ENCODE measurements around the gene NTM.

The NTM gene

DNA sequence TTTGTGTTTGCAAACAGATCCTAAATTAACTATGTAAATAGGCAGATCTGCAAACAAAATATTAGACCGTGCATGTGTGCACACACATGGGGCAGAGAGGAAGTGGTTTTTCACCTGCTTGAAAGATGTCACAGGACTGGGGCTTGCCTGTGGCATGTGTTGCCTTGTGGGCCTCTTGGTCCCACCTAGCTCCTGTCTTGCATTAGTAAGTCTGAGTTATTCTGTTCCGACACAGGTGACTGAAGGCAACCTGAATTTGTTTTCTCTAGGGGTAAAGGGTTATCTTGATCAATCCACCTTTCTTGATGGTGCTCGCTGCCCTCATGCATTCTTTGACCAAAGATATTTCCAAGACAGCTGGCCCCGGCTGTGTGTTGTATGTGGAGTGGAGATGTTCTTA is 667.5 kb downstream of the NTM start:
- Mint-ChIP-seq H3K4me3 (no peak overlapping the region), H3K9me3 (peaks cover 6% of the 10 kb centered on the region), H3K4me1 (no peaks in the 10 kb centered on the region)

GRCh38 chr11:132039521-132039920 is 669.1 kb downstream of the NTM start:
- no peaks in the 10 kb centered on the region for H3K4me1 Mint-ChIP-seq
- no peak overlapping the region for H3K27ac Mint-ChIP-seq
- peaks cover 6% of the 10 kb centered on the region for H3K9me3 Mint-ChIP-seq
- H3K4me3 Mint-ChIP-seq = no peak overlapping the region
- no peak for ATAC-seq
- H3K36me3 Mint-ChIP-seq = no peaks in the 10 kb centered on the region
- DNase-seq (ENCODE audit: low spot score in 2 of 2) = no peak

More for the DNA sequence above, 667.5 kb downstream of the NTM start:
- ATAC-seq (no peak), DNase-seq (ENCODE audit: low spot score in 2 of 2) (no peak)
- Mint-ChIP-seq H3K27ac (no peak overlapping the region), H3K36me3 (no peaks in the 10 kb centered on the region)

- DNase-seq (ENCODE audit: low spot score in 2 of 2) = no peak
- peaks cover 3% of the 10 kb centered on the region for H3K9me3 Mint-ChIP-seq
- no peaks in the 10 kb centered on the region for H3K36me3 Mint-ChIP-seq
- no peak for ATAC-seq
- H3K4me1 Mint-ChIP-seq = no peaks in the 10 kb centered on the region
- no peak overlapping the region for H3K27ac Mint-ChIP-seq
- H3K4me3 Mint-ChIP-seq = no peak overlapping the region
These were observed 671.9 kb downstream of the NTM start for GRCh38 chr11:132042296-132042695.

GRCh38 chr11:132043714-132044113 is 673.3 kb downstream of the NTM start:
- Mint-ChIP-seq H3K9me3 (peaks cover 2% of the 10 kb centered on the region), H3K4me1 (no peaks in the 10 kb centered on the region), H3K36me3 (no peaks in the 10 kb centered on the region), H3K27ac (no peak overlapping the region), H3K4me3 (no peak overlapping the region)
- ATAC-seq = no peak
- DNase-seq (ENCODE audit: low spot score in 2 of 2) = no peak

DNA sequence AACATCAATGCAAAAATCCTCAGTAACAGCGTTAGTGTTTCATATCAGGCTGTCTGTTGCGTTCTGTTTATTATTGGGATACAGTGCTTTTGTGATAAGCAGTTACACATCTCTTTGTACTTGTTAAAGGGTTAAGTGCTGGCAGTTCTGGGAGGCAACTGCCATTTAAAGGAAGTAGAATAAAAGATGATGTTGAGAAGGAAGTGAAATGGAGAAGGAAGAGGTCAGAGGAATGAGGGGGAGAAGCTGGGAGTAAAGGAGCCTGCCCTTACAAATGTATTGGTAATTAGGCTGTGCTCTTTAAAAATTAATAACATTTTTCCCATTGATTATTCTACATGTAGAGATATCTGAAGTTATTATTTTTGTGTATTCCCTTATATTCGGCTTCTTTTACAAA is 674.7 kb downstream of the NTM start:
- Mint-ChIP-seq H3K27ac (no peak overlapping the region), H3K9me3 (peaks cover 2% of the 10 kb centered on the region), H3K36me3 (no peaks in the 10 kb centered on the region), H3K4me1 (no peaks in the 10 kb centered on the region), H3K4me3 (no peak overlapping the region)
- ATAC-seq = no peak
- DNase-seq (ENCODE audit: low spot score in 2 of 2) = no peak

GRCh38 chr11:132046288-132046865 is 676.0 kb downstream of the NTM start:
- H3K27ac Mint-ChIP-seq = no peak overlapping the region
- peaks cover 2% of the 10 kb centered on the region for H3K9me3 Mint-ChIP-seq
- H3K36me3 Mint-ChIP-seq = no peaks in the 10 kb centered on the region
- H3K4me3 Mint-ChIP-seq = no peak overlapping the region
- ATAC-seq (no peak), DNase-seq (ENCODE audit: low spot score in 2 of 2) (no peak)
- H3K4me1 Mint-ChIP-seq = no peaks in the 10 kb centered on the region

DNA sequence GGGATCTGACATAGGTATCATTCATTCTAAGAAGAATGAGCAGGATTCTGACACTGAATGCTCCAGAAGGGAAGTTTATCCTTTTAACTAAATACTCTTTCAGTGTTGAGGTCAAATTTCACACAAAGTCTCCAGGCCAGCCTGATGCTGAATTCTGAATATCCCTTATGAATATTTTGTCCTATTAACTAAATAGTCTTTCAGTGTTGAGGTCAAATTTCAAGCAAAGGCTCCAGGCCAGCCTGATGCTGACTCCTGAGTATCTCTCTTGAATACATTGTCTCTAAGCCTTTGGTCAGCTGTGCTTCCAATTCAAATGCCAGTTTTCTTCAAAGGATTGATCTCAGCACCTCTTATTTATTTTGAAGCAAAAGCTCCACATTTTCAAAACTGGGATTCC is 676.8 kb downstream of the NTM start:
- Mint-ChIP-seq H3K27ac (no peak overlapping the region), H3K4me1 (no peaks in the 10 kb centered on the region), H3K36me3 (no peaks in the 10 kb centered on the region), H3K9me3 (peaks cover 2% of the 10 kb centered on the region), H3K4me3 (no peak overlapping the region)
- DNase-seq (ENCODE audit: low spot score in 2 of 2) (no peak), ATAC-seq (no peak)

DNA sequence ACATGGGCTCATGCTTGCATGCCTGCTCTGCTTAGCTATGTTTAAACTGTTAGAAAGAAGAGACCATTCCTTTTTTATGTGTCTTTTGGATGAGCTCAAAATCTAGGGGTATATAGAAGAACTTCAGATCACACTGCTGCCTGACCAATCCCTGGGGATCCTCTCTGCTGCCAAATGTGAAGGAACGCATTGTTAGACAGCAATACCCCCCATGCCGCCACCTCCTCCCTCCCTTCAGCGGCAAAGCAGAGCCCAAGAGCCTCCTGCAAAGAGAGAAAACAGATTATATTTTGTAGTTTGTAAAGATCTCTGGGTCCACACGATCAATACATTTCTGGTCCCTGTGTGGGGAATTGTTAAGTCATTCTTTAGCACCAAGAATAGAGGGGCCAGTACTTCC is 677.6 kb downstream of the NTM start:
- H3K4me1 Mint-ChIP-seq = no peaks in the 10 kb centered on the region
- ATAC-seq (no peak), DNase-seq (ENCODE audit: low spot score in 2 of 2) (no peak)
- no peaks in the 10 kb centered on the region for H3K36me3 Mint-ChIP-seq
- H3K4me3 Mint-ChIP-seq = no peak overlapping the region
- H3K9me3 Mint-ChIP-seq = peaks cover 2% of the 10 kb centered on the region
- H3K27ac Mint-ChIP-seq = no peak overlapping the region

DNA sequence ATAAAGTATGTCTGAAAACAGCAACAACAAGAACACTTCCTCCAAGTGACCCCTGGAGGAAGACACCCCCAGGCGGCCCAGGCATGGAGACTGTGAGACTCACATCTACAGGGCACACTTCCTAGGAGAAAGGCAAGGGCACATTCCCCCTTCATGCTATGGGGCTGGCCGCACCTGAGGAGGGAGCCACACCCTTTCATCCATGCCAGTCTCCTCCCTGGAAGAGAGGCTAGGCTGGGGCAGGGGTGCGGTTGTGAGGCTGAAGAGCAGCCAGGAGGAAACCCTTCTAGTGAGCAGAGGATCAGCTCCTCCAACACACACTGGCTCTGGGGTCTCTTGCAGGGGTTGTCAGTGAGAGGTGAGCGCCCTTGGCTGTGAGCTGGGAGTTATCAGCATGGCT is 678.8 kb downstream of the NTM start:
- H3K27ac Mint-ChIP-seq = no peak overlapping the region
- H3K4me3 Mint-ChIP-seq = no peak overlapping the region
- H3K36me3 Mint-ChIP-seq = no peaks in the 10 kb centered on the region
- no peak for DNase-seq (ENCODE audit: low spot score in 2 of 2)
- no peaks in the 10 kb centered on the region for H3K4me1 Mint-ChIP-seq
- peak; percentile 8 for ATAC-seq
- H3K9me3 Mint-ChIP-seq = peaks cover 2% of the 10 kb centered on the region

GRCh38 chr11:132050049-132050448 is 679.6 kb downstream of the NTM start:
- Mint-ChIP-seq H3K4me1 (no peaks in the 10 kb centered on the region), H3K4me3 (no peak overlapping the region), H3K9me3 (peaks cover 2% of the 10 kb centered on the region), H3K36me3 (no peaks in the 10 kb centered on the region), H3K27ac (no peak overlapping the region)
- ATAC-seq (no peak), DNase-seq (ENCODE audit: low spot score in 2 of 2) (no peak)

DNA sequence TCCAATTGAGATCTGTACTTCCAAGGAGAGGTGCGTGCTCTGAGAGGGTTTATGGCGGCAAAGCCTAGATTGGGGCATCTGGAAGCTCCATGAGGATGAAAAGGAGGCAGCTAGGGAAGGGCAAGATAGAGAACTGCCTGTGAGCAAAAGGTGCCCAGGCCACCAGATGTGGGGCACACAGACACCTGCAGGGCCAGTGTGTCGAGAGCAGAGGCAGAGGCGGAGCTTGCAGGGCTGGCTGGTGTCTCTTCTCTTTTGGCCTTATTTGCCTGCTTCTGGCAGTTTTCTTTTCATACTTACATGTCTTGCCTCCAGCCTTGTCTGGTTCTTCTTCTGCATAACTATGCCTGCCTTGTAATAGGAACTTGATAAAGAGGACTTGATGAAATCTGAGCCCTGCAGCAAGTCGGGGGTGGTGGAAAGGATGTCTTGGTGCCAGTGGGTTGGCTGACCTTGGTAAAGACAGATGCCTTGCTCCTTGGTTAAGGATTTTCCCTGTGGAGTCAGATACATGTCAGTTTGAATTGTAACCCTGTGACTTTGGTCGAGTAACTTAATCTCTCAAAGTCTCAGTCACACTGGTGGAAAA is 680.3 kb downstream of the NTM start:
- Mint-ChIP-seq H3K36me3 (no peaks in the 10 kb centered on the region), H3K4me1 (no peaks in the 10 kb centered on the region), H3K27ac (no peak overlapping the region), H3K4me3 (no peak overlapping the region), H3K9me3 (peaks cover 2% of the 10 kb centered on the region)
- no peak for ATAC-seq
- DNase-seq (ENCODE audit: low spot score in 2 of 2) = no peak

GRCh38 chr11:132051704-132052103 is 681.3 kb downstream of the NTM start:
- H3K4me3 Mint-ChIP-seq = no peak overlapping the region
- no peak overlapping the region for H3K27ac Mint-ChIP-seq
- H3K9me3 Mint-ChIP-seq = peaks cover 2% of the 10 kb centered on the region
- H3K4me1 Mint-ChIP-seq = no peaks in the 10 kb centered on the region
- DNase-seq (ENCODE audit: low spot score in 2 of 2) = no peak
- ATAC-seq = no peak
- no peaks in the 10 kb centered on the region for H3K36me3 Mint-ChIP-seq

DNA sequence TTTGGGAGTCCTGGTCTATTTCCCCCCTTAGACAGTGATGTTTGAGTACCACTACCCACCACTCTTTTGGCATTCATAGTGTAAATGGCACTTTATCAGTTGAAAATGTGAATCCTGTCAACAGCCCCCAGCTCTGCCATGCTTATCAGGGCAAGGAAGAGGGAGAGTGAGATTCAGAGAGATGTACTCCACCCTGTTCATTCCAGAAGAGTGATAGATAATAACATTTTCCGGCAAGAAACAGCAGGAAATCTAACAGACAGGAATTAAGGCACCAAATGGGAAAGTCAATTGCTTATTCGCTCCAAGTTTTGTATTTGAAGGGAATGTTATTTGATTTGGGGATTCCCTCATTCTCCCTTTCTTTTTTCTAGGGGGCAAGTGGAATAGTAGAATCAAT is 681.9 kb downstream of the NTM start:
- Mint-ChIP-seq H3K36me3 (no peaks in the 10 kb centered on the region), H3K4me1 (no peaks in the 10 kb centered on the region), H3K4me3 (no peak overlapping the region), H3K9me3 (peaks cover 2% of the 10 kb centered on the region), H3K27ac (no peak overlapping the region)
- ATAC-seq = no peak
- DNase-seq (ENCODE audit: low spot score in 2 of 2) = no peak

- ATAC-seq (no peak), DNase-seq (ENCODE audit: low spot score in 2 of 2) (no peak)
- Mint-ChIP-seq H3K4me1 (no peaks in the 10 kb centered on the region), H3K4me3 (no peak overlapping the region), H3K27ac (no peak overlapping the region), H3K9me3 (peaks cover 2% of the 10 kb centered on the region), H3K36me3 (no peaks in the 10 kb centered on the region)
These were observed 682.5 kb downstream of the NTM start for GRCh38 chr11:132052904-132053303.

DNA sequence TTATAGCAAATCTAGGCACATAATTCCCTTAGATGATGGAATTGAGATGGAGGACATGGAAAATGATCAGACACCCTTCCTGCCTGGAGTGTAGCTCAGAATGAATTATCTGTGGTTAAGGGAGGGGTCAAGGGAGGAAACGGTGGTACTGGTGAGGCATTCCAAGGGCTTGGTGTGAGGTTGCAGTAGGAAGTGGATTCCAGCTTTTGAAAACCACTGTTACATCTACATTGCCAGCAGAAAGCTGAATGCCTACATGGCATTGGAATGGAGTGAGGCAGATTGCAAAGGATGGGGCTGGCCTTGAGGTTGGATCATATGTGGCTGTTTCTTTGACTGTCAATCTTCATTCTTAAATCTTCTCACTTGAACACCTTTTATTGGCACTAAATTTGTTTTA is 684.4 kb downstream of the NTM start:
- no peaks in the 10 kb centered on the region for H3K4me1 Mint-ChIP-seq
- no peaks in the 10 kb centered on the region for H3K36me3 Mint-ChIP-seq
- H3K27ac Mint-ChIP-seq = no peak overlapping the region
- DNase-seq (ENCODE audit: low spot score in 2 of 2) (no peak), ATAC-seq (no peak)
- no peak overlapping the region for H3K4me3 Mint-ChIP-seq
- H3K9me3 Mint-ChIP-seq = no peaks in the 10 kb centered on the region

GRCh38 chr11:132055296-132055695 is 684.9 kb downstream of the NTM start:
- H3K27ac Mint-ChIP-seq = no peak overlapping the region
- ATAC-seq (no peak), DNase-seq (ENCODE audit: low spot score in 2 of 2) (no peak)
- no peaks in the 10 kb centered on the region for H3K9me3 Mint-ChIP-seq
- H3K36me3 Mint-ChIP-seq = no peaks in the 10 kb centered on the region
- no peaks in the 10 kb centered on the region for H3K4me1 Mint-ChIP-seq
- H3K4me3 Mint-ChIP-seq = no peak overlapping the region

- H3K9me3 Mint-ChIP-seq = no peaks in the 10 kb centered on the region
- ATAC-seq = no peak
- DNase-seq (ENCODE audit: low spot score in 2 of 2) = no peak
- no peaks in the 10 kb centered on the region for H3K36me3 Mint-ChIP-seq
- H3K4me3 Mint-ChIP-seq = no peak overlapping the region
- H3K4me1 Mint-ChIP-seq = no peaks in the 10 kb centered on the region
- no peak overlapping the region for H3K27ac Mint-ChIP-seq
These were observed 686.3 kb downstream of the NTM start for GRCh38 chr11:132056689-132057088.

Data from stimulated activated effector memory CD8-positive, alpha-beta T cell treated with anti-CD3 and anti-CD28 coated beads, Interleukin-12 subunit alpha, Interleukin-12 subunit beta, amount 100 ng/mL, for 72 hours (primary cell).